ENCODE measurements around the gene LLGL2.
"Not testable (repeated sequence)": the region's sequence is repeated elsewhere in the genome, so short reads cannot be mapped to it uniquely, and the experiment has no call there.

The LLGL2 gene, protein sequence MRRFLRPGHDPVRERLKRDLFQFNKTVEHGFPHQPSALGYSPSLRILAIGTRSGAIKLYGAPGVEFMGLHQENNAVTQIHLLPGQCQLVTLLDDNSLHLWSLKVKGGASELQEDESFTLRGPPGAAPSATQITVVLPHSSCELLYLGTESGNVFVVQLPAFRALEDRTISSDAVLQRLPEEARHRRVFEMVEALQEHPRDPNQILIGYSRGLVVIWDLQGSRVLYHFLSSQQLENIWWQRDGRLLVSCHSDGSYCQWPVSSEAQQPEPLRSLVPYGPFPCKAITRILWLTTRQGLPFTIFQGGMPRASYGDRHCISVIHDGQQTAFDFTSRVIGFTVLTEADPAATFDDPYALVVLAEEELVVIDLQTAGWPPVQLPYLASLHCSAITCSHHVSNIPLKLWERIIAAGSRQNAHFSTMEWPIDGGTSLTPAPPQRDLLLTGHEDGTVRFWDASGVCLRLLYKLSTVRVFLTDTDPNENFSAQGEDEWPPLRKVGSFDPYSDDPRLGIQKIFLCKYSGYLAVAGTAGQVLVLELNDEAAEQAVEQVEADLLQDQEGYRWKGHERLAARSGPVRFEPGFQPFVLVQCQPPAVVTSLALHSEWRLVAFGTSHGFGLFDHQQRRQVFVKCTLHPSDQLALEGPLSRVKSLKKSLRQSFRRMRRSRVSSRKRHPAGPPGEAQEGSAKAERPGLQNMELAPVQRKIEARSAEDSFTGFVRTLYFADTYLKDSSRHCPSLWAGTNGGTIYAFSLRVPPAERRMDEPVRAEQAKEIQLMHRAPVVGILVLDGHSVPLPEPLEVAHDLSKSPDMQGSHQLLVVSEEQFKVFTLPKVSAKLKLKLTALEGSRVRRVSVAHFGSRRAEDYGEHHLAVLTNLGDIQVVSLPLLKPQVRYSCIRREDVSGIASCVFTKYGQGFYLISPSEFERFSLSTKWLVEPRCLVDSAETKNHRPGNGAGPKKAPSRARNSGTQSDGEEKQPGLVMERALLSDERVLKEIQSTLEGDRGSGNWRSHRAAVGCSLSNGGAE

DNA sequence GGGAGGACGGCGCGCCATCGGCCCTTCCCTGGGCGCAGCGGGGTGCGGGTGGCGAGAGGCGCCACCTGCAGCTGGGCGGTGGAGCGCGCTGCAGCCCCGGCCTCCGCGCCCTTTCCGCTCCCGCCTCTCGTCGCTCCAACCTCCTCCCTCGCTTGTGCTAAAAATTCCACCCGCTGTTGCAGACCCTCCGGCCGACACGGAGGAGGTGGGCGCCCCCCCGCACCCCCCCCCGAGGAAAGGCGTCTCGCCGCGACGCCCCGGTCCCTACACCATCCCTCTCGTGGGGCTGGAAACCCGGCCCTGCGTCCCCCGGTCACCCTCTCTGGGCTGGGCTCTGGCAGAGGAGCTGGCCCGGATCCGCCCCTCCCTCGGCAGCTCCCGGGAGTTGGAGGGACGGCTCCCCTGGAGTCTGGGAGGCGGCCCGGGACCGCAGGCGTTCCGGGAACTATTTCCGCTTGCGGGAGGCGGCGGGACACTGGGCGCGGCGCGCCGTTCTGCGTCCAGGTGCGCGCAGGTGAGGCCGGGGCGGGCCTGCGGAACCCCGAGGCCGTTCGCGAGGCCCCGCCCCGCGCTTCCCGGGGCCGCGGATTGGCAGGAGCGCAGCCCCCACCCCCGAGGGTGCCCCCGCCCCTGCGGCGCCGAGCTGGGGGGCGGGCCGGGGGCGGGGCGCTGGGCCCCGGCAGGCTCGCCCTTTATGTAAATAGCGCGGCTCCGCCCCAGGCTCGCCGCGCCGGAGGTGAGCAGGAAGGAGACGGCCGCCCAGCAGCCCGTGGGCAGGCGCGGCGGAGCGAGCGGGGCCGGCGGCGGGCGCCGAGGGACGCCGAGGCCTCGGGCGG is at the start of gene LLGL2:
TSS of gene LLGL2 (plus strand) at position 728 of the 836 bp plus-strand sequence. CDS start 17,730 bp downstream, outside the sequence.
- DNase-seq, result no peak

DNA sequence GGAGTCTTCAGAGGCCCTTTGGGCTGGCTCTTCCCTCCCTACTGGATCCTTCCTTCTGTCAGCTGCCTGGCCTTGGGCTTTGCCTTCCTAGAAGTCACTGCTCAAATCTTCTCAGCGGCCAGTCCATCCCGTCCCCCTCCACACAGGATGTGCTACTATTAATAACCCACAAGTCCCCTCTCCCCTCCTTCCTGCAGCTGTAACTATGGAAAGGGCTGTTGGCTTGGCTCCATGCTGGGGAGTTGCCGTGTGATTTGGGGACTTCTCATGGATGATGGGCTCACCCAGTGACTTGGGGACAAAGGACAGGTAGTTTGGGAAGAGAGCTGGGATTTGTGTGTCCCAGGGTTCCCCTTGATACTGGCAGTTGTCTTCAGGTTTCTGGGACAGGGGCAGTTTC is 49.6 kb upstream of the LLGL2 start:
- DNase-seq, result no peak

DNA sequence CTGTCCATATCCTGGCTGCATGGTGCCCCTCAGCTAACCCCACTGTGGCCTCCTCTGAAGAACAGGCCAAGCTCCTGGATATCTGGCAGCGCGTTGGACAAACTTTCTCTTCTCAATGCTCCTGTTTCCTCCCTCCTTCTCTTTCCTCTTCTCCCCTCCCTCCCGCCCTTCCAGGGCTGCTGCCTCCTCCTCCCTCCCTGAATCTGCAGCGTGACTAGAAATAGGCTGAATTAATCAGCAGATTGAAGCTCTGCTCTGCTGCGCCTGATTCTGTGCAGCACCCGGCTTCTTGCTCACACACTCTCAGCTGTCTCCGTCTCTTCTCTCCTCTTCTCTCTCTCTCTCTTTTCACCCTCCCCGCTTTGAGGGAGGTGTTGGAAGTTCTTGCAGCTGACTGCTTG is 49.2 kb upstream of the LLGL2 start:
- no peak for DNase-seq

DNA sequence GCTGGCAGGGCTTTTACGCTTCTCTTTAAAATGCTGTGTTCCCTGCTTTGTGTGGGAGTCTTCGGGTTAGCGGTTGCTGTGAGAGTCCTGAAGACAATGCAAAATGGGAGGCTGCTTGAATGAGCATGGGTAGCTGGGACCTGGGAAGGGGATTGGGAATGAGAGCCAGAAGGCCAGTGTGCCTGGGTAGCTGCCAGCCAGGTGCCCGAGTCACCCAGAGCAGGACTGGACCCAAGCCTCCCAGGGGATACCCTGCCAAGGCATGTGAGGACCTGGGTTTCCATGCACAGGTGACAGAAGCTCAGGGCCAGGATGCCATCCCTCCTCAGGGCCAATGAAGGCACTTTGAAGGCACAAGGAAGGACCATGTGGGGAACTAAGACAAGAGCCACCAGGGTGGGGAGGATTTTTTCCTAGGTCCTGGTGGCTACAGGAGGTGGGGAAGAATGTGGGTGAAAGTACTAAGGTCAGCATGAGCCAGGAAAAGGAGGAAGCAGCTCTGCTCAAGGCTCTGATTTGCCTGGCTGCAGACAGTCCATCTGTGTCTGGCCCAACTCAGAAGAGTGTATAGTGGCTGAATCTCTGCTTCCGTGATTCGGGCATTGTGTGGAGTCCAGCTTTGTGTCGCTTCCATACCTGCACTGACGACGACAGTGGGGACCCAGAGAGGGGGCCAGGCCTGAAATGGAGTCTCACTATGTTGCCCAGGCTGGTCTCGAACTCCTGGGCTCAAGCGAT is 48.6 kb upstream of the LLGL2 start:
- DNase-seq, result no peak

DNA sequence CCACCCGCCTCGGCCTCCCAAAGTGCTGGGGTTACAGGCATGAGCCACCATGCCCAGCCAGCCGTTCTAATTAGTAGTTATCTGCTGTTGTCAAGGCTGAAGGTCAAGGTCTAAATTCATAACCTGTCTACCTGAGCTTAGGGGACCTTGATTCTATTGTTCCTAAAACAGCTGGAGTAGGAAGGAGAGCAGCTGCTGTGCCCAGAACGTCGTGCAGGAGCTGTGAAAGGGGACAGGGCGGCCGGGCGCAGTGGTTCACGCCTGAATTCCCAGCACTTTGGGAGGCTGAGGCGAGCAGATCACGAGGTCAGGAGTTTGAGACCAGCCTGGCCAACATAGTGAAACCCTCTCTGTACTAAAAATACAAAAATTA is 48.0 kb upstream of the LLGL2 start:
- not testable (repeated sequence) for DNase-seq

DNA sequence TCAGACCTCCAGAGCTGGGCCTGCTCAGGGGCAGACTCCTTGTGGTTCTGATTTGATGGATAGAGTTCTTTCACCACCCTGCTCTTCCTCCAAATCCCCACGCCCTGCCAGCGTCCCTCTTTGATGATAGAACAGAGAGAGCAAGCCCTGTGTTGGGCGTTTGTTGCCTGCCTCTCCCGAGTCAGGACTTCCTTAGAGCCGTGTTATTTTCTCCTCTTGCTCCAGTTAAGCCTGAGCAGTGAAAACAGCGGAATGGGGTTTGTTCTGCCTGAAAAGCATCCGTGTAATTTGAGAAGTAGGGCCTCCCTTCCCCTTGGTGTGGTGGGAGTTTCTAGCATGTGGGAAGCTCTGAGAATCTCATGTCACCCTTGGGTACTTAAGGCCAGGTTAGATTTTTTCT is 47.0 kb upstream of the LLGL2 start:
- no peak for DNase-seq

DNA sequence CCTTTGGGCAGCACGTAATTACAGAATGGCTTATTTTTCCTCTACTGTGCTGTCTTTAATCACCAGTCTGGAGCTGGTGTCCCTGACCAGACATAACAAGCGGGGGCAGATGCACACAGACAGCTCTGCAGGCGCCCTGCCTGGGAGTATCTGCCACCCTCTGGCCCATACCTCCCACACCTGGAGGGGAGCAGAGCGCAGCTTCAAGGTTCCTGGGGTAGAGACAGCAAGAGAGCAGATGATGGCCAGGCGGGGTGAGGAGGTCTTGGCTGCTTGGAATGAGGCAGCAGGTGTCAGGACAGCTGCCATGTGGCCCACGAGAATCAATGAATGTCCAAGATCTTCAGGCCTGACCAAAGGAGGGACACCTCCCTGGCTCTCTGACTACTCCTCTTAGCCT is 45.2 kb upstream of the LLGL2 start:
- no peak for DNase-seq

DNA sequence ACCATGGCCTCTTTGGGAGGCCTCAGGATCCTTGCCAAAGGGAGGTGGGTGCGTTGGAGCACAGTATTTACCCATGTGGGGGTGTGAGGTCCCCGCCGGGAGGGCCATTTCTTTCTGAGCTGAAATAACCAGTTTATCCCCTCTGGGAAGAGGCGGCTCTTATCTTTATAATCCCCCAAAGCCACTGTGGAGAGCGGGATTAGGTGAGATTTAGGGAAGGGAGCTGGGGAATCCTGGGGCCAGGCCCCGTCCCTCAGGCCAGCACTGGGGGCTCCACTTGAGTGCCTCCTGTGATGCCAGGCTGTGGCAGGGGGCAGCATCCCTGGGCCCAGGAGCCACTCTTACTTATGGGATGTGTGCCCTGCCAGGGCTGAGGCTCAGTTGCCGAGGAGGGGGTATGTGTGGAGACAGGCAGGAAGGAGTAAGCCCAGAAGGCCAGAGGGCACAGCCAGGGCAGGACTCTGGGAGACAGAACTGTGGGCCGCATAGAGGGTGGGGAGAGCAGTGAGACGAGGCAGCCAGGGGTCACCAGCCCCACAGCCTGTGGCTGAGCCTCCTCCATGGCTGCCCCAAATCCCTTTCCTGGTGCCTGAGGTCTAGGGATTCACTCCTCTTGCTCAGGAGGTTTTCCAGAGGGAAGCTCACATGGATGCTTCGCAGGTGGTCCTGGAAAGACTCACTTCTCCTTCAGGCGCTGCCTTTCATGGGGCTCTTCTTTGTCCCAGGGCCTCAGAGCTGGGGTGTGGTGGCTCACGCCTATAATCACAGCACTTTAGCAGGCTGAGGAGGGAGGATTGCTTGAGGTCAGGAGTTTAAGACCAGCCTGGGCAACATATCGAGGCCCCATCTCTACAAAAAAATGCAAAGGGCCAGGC is 44.1 kb upstream of the LLGL2 start:
- DNase-seq, result no peak

DNA sequence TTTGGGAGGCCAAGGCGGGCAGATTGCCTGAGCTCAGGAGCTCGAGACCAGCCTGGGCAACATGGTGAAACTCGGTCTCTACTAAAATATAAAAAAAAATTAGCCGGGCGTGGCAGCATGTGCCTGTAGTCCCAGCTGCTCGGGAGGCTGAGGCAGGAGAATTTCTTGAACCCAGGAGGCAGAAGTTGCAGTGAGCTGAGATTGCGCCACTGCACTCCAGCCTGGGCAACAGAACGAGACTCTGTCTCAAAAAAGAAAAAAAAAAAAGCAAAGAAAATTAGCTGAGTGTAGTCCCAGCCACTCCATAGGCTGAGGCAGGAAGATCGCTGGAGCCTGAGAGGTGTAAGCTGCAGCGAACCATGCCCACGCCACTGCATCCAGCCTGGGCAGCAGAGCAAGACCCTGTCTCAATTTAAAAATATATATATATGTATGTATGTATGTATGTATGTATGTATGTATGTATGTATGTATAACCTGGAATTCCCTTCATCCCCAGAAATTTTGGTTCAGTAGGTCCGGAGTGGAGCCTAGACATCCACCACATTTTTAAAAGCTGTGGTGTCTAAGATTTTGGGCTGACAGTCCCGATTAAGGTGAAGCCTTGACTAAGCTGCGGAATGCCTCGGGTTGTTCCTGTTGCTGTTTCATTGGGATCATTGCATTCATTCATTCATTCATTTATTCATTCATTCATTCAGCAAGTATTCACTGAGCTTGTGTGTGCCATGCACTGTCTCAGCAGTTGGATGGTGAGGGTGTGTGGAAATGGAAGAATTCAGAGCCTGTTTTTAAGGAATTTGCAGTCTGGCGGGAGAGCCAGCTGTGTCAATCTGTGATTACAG is 43.2 kb upstream of the LLGL2 start:
- no peak for DNase-seq

DNA sequence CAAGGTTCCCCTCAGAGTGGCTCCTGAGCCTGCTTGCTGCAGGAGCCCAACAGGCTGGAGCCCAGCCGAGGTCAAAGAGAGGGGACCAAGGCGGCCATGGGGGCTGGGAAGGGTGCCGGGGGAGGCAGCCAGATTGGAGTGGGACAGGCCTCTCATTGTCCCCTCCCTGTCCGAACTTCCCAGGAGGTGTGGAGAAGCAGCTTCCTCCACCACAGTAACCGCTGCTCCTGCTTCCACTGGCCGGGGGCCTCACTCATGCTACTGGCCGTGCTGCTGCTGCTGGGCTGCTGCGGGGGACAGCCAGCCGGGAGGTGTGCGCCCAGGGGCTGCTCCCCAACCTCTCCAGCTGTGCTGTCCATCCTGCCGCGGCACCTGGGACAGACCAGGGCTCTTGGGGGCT is 39.8 kb upstream of the LLGL2 start:
- no peak for DNase-seq

DNA sequence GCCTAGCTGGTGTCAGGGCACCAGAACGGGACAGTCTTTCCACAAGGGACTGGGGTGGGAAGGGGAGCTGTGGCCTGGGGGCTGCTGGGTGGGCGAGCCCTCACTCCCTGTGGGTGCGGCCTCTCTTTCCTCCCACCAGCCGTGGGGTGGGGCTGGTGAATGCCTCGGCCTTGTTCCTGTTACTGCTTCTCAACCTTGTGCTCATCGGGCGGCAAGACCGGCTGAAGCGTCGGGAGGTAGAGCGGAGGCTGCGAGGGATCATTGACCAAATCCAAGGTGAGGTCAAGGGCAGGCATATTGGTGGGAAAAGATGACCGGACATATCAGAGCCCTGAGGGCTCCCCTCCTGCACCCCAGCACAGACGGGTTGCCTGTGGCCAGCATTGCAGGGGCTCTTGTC is 39.3 kb upstream of the LLGL2 start:
- DNase-seq, result no peak

DNA sequence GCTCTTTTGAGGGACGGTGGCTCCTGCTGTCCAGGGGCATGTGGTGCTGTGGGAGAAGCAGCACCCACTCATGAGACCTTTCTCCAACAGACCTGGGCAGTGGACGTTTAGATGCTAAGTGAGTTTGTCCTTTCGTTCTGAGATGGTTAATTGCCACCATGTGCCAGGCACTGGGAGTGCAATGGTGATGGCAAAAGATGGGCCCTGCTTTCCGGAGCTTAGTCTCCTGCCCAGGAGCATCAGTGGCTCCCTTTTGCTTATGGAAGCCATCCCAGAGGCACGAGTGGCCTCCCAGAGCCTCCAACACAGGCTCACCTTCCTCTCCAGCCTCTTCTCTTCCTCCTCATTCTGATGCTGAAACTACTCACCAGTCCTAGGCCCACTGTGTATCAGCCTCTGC is 38.5 kb upstream of the LLGL2 start:
- DNase-seq, result no peak

DNA sequence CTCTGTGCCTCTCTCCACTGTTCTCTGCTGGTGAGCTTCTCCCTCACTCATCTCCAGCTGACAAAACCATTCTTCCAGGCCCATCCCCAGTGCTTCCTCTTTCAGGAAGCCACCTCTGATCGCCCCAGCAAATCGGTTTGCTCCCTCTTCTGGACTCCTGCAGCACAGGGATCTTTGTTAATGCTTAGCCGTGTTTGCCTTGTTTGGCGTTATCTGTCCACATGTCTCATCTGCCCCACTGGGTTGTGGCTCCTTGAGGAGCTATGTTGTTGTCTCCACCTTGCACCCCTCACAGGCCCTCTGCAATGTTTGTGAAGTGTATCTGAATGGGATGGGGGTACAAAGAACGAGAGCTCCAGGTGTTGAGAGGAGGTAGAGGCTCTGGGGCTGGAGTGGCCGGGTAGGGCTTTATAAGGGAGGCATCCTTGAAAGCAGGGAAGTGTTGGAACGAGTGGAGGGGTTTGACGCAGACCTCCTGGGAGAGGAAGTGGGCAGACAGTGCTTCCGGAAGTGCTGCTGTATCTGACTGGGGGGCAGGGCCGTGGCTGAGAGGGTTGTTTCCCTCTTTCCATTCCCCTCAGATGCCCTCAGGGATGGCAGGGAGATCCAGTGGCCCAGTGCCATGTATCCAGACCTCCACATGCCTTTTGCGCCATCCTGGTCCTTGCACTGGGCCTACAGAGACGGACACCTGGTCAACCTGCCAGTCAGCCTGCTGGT is 38.0 kb upstream of the LLGL2 start:
- DNase-seq, result no peak

DNA sequence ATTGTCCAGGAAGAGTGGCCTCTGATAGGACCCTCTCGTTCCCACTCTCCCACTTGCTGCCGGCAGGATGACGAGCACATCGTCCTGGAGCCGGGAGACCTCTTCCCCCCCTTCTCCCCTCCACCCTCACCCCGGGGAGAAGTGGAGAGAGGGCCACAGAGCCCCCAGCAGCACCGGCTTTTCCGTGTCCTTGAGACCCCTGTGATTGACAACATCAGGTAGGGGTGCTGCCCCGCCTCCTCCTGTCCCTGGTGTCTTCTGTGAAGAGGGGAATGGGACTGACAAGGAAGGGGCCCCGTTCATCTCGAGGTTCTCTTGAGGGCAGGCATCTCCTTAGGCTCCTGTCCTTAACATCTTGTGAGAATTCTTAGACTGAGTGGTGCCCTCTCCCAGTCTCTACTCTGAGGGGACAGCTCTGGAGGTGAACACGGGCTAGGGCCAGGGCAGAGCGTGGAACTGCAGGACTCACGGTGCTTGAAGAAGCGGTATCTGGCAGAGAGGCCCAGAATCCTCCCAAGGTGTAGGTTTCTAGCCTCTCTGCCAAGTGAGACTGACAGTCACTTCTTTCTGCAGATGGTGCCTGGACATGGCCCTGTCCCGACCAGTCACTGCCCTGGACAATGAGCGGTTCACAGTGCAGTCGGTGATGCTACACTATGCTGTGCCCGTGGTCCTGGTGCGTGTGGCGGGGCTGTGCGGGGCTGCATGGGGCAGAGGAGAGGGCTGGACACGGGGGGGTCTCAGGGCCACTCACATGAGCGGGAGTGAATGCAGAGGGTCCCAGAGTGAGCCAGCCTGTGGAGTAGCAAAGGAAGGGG is 36.6 kb upstream of the LLGL2 start:
- no peak for DNase-seq

DNA sequence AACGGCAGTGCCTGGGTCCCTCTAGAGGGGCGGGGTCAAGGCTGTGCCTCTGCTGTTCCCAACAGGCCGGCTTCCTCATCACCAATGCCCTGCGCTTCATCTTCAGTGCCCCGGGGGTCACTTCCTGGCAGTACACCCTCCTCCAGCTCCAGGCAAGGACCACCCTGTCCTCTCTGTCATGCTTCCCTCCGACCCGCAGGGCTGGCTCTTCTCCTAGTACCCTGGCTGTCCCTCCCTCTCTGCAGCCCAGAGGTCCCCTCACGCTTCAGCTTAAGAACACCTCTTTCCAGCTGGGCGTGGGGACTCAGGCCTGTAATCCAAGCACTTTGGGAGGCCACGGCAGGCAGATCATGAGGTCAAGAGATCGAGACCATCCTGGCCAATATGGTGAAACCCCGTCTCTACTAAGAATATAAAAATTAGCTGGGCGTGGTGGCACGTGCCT is 36.0 kb upstream of the LLGL2 start:
- DNase-seq, result no peak

DNA sequence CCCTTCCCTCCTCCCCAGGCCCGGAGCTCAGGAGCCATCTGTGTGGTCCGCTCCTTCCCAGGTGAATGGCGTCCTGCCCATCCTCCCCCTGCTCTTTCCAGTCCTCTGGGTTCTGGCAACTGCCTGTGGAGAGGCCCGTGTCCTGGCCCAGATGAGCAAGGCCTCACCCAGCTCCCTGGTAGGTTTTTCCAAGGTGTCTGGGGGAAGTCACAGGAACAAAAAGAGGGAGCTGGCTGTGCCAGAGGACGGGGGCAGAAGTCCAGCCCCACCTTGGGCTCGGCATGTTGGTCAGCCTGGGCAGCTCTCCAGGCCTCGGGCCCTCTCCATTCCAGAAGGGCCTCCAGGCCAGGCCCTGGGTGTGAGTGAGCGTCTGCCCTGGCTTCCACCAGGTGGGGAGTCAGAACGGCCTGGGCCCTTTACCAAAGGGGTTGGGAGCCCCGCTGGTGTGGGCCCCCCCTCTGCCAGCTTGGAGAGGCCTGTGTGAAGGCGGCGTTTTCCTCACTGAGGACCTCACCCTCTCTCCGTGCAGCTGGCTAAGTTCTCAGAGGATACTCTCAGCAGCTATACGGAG is 35.2 kb upstream of the LLGL2 start:
- DNase-seq, result no peak

DNA sequence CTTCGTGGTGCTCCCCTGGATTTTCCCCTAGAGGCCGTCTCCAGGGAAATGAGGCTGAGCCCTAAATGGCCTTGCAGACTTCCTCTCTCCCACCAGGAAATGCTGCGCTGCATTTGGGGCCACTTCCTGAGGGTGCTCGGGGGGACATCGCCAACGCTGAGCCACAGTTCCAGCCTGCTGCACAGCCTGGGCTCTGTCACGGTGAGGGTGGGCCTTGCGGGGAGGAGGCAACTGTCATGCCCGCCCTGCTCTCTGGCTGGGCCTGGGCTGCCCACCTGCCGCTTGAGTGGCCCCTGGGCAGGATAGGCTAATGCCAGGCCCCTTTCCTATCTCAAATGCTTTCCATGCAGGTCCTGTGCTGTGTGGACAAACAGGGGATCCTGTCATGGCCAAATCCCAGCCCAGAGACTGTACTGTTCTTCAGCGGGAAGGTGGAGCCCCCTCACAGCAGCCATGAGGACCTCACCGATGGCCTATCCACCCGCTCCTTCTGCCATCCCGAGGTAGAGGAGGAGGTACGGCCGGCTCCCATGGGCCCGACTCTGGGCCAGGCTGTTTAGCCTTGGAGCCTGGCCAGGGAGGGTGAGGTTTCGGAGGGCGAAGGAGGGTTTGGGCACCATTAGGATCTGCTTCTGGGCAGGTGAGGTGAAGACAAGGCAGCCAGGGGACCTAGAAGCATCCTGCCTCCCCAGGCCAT is 34.4 kb upstream of the LLGL2 start:
- DNase-seq, result no peak

DNA sequence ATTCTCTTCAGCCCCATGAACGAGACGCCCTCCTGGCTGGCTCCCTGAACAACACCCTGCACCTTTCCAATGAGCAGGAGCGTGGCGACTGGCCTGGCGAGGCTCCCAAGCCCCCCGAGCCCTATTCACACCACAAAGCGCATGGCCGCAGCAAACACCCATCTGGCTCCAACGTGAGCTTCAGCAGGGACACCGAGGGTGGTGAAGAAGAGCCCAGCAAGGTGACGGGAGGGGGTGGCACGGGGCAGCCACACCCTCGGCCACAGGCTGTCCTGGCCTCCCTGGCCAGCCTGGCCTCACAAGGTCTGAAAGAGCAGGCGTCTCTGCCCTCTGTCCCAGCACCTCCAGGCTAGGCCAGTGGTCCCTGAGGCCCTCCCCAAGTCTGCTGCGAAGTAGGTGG is 33.8 kb upstream of the LLGL2 start:
- DNase-seq, result no peak
